ENCODE data around the gene RXRG.

RXRG gene

DNA sequence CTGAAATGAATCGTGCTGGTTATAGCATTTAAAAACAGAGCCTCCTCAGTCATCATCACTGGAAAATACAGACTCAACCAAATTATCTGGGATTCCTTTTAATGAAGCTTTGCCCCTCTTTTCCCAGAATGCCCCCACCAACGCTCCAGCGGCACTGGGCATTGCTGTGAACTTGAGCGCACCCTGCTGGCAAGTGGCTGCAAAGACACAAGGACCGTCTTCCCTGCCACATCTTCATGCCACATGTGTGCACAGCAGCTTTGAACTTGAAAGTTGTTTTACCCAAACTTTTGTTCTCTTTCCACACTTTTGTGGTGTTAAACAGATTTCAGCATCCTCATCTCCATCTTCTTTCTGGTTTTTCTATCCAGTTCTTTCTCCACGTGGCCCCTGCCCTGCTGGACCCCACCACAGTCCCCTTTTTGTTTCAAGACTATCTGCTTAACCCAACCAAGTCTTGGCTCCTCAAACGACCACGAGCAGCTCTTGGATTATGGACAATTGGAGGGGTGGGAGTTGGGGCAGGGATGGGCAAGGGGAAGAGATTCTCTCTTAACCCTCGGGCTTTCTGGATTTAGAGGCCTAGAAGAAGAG, 75.6 kb downstream of the RXRG start:
- Histone ChIP-seq H3K36me3 (replicated peaks in 1 of 2; ENCODE audit: control insufficient read depth in 2 of 2, insufficient read depth in 2 of 2, low read length in 2 of 2) (no peaks in the 10 kb centered on the region), H2BK120ac (ENCODE audit: low read depth, low read length) (no peak overlapping the region), H3K14ac (ENCODE audit: low read length) (no peak overlapping the region), H3K4me2 (ENCODE audit: insufficient read depth, low read length, poor library complexity, severe bottlenecking) (no peak overlapping the region), H2BK15ac (ENCODE audit: low read length) (no peak overlapping the region), H2AK5ac (ENCODE audit: low read depth, low read length) (no peak overlapping the region), H4K8ac (ENCODE audit: low read depth, low read length) (no peak overlapping the region), H3K9me3 (replicated peaks in 1 of 2; ENCODE audit: control insufficient read depth in 2 of 2, insufficient read depth in 1 of 2, low read depth in 1 of 2, low read length in 2 of 2) (no peaks in the 10 kb centered on the region), H2BK5ac (ENCODE audit: low read length) (no peak overlapping the region), H4K91ac (ENCODE audit: low read depth, low read length, poor library complexity) (no peak overlapping the region), H3K9ac (ENCODE audit: low read depth, low read length, poor library complexity) (no peak overlapping the region), H2AFZ (ENCODE audit: low read length) (no peak overlapping the region), H3K4me3 (ENCODE audit: low read length in 2 of 2) (no peak overlapping the region), H3K4me1 (ENCODE audit: control insufficient read depth in 2 of 2, insufficient read depth in 1 of 2, low read depth in 1 of 2, low read length in 2 of 2) (no peaks in the 10 kb centered on the region), H3K23ac (ENCODE audit: low read depth, low read length, poor library complexity) (no peak overlapping the region), H2BK12ac (ENCODE audit: low read length) (no peak overlapping the region), H3K27me3 (ENCODE audit: control insufficient read depth in 3 of 3, insufficient read depth in 3 of 3, low read depth in 1 of 3, low read length in 3 of 3) (peaks cover 0 to 23% (median 1%) of the 10 kb centered on the region in 3 experiments), H3K27ac (replicated peaks; ENCODE audit: low read length) (no peak overlapping the region), H3K18ac (ENCODE audit: low read length) (no peak overlapping the region), H3K79me1 (ENCODE audit: low read depth, low read length) (no peaks in the 10 kb centered on the region), H3K4ac (ENCODE audit: low read length) (no peak overlapping the region)
- DNase-seq (ENCODE audit: low spot score): no peak
- no CpG with 5 or more reads among the region's 9 CpGs for WGBS, 2 donors (ENCODE audit: extremely low coverage in 2 of 2, insufficient read length in 2 of 2, insufficient replicate concordance in 1 of 2)

DNA sequence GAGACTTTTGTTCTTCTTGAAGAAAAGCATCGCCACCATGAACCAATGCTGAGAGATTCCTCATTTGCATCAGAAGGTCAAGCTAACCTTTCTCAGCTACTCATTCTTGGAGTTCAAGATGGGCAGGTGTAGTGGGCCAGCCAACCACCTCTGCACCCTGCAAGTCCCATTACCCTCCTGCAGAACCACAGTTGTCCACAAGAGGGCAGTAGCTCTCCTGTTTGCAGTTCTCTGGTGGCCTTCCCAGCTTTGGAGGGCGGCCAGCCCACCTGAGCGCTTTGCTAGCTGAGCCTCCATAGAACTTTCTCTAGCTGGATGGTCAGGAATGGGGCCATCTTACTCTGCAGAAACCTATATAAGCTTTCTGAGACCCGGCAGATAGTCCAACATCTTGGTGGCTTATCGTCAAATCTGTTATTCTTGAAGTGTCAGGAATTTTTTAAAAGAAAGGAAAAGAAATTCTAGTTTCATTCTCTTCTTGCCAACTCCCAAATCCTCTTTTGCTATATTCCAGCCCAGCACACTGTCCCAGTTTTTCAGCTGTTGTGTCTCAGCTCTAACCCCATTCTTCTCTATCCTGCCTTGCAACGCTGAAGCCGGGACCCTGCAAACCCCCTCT, 77.4 kb downstream of the RXRG start:
- Histone ChIP-seq H3K27me3 (ENCODE audit: control insufficient read depth in 3 of 3, insufficient read depth in 3 of 3, low read depth in 1 of 3, low read length in 3 of 3) (peaks cover 0 to 12% (median 0%) of the 10 kb centered on the region in 3 experiments), H3K18ac (ENCODE audit: low read length) (no peak overlapping the region)

DNA sequence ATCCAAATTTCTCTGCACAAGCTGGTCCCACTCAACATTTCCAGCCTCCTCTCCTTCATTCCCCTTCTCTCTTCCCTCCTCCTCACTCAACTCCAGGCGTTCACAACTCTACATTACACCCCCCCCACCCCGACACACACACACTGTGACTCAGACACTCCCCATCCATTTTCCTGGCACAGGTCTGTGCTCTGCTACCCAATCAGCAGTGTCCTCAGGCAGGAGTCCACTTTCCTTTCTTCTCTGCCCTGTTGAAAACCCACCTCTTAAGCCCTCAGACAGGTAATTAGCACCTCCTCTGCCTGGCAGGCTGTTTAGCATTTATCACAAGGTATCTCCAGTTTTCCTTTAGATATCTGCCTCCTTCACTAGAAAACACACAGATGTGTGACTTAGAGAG, 79.6 kb downstream of the RXRG start:
- no peak overlapping the region for H3K14ac ChIP-seq (ENCODE audit: low read length)
- H2AFZ ChIP-seq (ENCODE audit: low read length): no peak overlapping the region
- DNase-seq (ENCODE audit: low spot score): no peak
- peaks cover 0 to 24% (median 0%) of the 10 kb centered on the region in 3 experiments for H3K27me3 ChIP-seq (ENCODE audit: control insufficient read depth in 3 of 3, insufficient read depth in 3 of 3, low read depth in 1 of 3, low read length in 3 of 3)
- H3K23ac ChIP-seq (ENCODE audit: low read depth, low read length, poor library complexity): no peak overlapping the region
- no peak overlapping the region for H4K91ac ChIP-seq (ENCODE audit: low read depth, low read length, poor library complexity)
- no peak overlapping the region for H3K27ac ChIP-seq (replicated peaks; ENCODE audit: low read length)
- no peak overlapping the region for H2BK15ac ChIP-seq (ENCODE audit: low read length)
- no peak overlapping the region for H3K9ac ChIP-seq (ENCODE audit: low read depth, low read length, poor library complexity)
- H2BK120ac ChIP-seq (ENCODE audit: low read depth, low read length): no peak overlapping the region
- no peak overlapping the region for H2AK5ac ChIP-seq (ENCODE audit: low read depth, low read length)
- H3K9me3 ChIP-seq (replicated peaks in 1 of 2; ENCODE audit: control insufficient read depth in 2 of 2, insufficient read depth in 1 of 2, low read depth in 1 of 2, low read length in 2 of 2): no peaks in the 10 kb centered on the region
- H3K4me2 ChIP-seq (ENCODE audit: insufficient read depth, low read length, poor library complexity, severe bottlenecking): no peak overlapping the region
- H4K8ac ChIP-seq (ENCODE audit: low read depth, low read length): no peak overlapping the region
- 100% methylated on average over 2 of the region's 2 CpGs; no CpG with 5 or more reads in 1 of the 2 donors for WGBS, 2 donors (ENCODE audit: extremely low coverage in 2 of 2, insufficient read length in 2 of 2, insufficient replicate concordance in 1 of 2)
- no peak overlapping the region for H2BK5ac ChIP-seq (ENCODE audit: low read length)
- H3K36me3 ChIP-seq (replicated peaks in 1 of 2; ENCODE audit: control insufficient read depth in 2 of 2, insufficient read depth in 2 of 2, low read length in 2 of 2): no peaks in the 10 kb centered on the region
- no peak overlapping the region for H2BK12ac ChIP-seq (ENCODE audit: low read length)
- no peak overlapping the region for H3K4ac ChIP-seq (ENCODE audit: low read length)
- H3K79me1 ChIP-seq (ENCODE audit: low read depth, low read length): no peaks in the 10 kb centered on the region
- no peaks in the 10 kb centered on the region for H3K4me1 ChIP-seq (ENCODE audit: control insufficient read depth in 2 of 2, insufficient read depth in 1 of 2, low read depth in 1 of 2, low read length in 2 of 2)
- H3K4me3 ChIP-seq (ENCODE audit: low read length in 2 of 2): no peak overlapping the region
- H3K18ac ChIP-seq (ENCODE audit: low read length): no peak overlapping the region

More for the DNA sequence above, 77.4 kb downstream of the RXRG start:
- Histone ChIP-seq H3K36me3 (replicated peaks in 1 of 2; ENCODE audit: control insufficient read depth in 2 of 2, insufficient read depth in 2 of 2, low read length in 2 of 2) (no peaks in the 10 kb centered on the region), H2AK5ac (ENCODE audit: low read depth, low read length) (no peak overlapping the region), H3K79me1 (ENCODE audit: low read depth, low read length) (no peaks in the 10 kb centered on the region), H3K4ac (ENCODE audit: low read length) (no peak overlapping the region), H3K9ac (ENCODE audit: low read depth, low read length, poor library complexity) (no peak overlapping the region), H3K4me3 (ENCODE audit: low read length in 2 of 2) (no peak overlapping the region), H4K8ac (ENCODE audit: low read depth, low read length) (no peak overlapping the region), H2AFZ (ENCODE audit: low read length) (no peak overlapping the region), H3K9me3 (replicated peaks in 1 of 2; ENCODE audit: control insufficient read depth in 2 of 2, insufficient read depth in 1 of 2, low read depth in 1 of 2, low read length in 2 of 2) (no peaks in the 10 kb centered on the region), H2BK120ac (ENCODE audit: low read depth, low read length) (no peak overlapping the region), H2BK12ac (ENCODE audit: low read length) (no peak overlapping the region), H3K14ac (ENCODE audit: low read length) (no peak overlapping the region), H2BK15ac (ENCODE audit: low read length) (no peak overlapping the region), H4K91ac (ENCODE audit: low read depth, low read length, poor library complexity) (no peak overlapping the region), H3K4me2 (ENCODE audit: insufficient read depth, low read length, poor library complexity, severe bottlenecking) (no peak overlapping the region), H3K27ac (replicated peaks; ENCODE audit: low read length) (no peak overlapping the region), H3K23ac (ENCODE audit: low read depth, low read length, poor library complexity) (no peak overlapping the region), H3K4me1 (ENCODE audit: control insufficient read depth in 2 of 2, insufficient read depth in 1 of 2, low read depth in 1 of 2, low read length in 2 of 2) (no peaks in the 10 kb centered on the region), H2BK5ac (ENCODE audit: low read length) (no peak overlapping the region)
- no CpG with 5 or more reads among the region's 7 CpGs for WGBS, 2 donors (ENCODE audit: extremely low coverage in 2 of 2, insufficient read length in 2 of 2, insufficient replicate concordance in 1 of 2)
- DNase-seq (ENCODE audit: low spot score): no peak

DNA sequence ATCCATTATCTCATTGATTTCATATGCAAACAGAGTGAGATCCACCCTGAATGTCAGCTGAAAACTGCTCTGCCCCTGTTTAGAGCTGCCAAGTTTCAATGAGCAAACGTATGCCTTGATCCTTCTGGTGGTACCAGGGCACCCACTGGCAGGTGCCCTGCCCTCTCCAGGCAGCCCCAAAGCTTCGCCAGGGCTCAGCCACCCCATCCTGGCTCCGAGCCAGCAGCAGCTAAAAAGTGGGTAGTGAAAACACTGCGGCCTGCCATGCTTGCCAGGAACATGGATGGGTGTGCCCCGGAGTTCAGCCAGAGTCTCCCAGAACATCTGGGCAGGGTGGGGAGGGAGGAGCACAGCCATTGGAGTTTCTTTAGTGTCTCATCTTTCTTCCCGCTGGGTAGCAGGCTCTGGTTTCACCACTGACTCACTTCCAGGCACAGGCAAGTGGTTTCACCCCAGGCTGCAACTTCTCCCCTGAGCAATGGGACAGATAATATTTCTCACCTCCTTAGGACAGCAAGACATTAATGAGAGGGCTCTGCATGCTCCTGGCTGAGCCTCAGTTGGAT, 80.3 kb downstream of the RXRG start:
- Histone ChIP-seq H3K79me1 (ENCODE audit: low read depth, low read length) (no peaks in the 10 kb centered on the region), H3K27me3 (ENCODE audit: control insufficient read depth in 3 of 3, insufficient read depth in 3 of 3, low read depth in 1 of 3, low read length in 3 of 3) (peaks cover 0 to 24% (median 0%) of the 10 kb centered on the region in 3 experiments)
- WGBS, 2 donors (ENCODE audit: extremely low coverage in 2 of 2, insufficient read length in 2 of 2, insufficient replicate concordance in 1 of 2): no CpG with 5 or more reads among the region's 6 CpGs

More for the DNA sequence above, 80.3 kb downstream of the RXRG start:
- Histone ChIP-seq H2BK120ac (ENCODE audit: low read depth, low read length) (no peak overlapping the region), H2AFZ (ENCODE audit: low read length) (no peak overlapping the region), H2BK12ac (ENCODE audit: low read length) (no peak overlapping the region), H3K9me3 (replicated peaks in 1 of 2; ENCODE audit: control insufficient read depth in 2 of 2, insufficient read depth in 1 of 2, low read depth in 1 of 2, low read length in 2 of 2) (no peaks in the 10 kb centered on the region), H4K8ac (ENCODE audit: low read depth, low read length) (no peak overlapping the region), H2AK5ac (ENCODE audit: low read depth, low read length) (no peak overlapping the region), H3K36me3 (replicated peaks in 1 of 2; ENCODE audit: control insufficient read depth in 2 of 2, insufficient read depth in 2 of 2, low read length in 2 of 2) (no peaks in the 10 kb centered on the region), H2BK5ac (ENCODE audit: low read length) (no peak overlapping the region), H3K4me2 (ENCODE audit: insufficient read depth, low read length, poor library complexity, severe bottlenecking) (no peak overlapping the region), H3K14ac (ENCODE audit: low read length) (no peak overlapping the region), H2BK15ac (ENCODE audit: low read length) (no peak overlapping the region), H3K23ac (ENCODE audit: low read depth, low read length, poor library complexity) (no peak overlapping the region), H4K91ac (ENCODE audit: low read depth, low read length, poor library complexity) (no peak overlapping the region), H3K9ac (ENCODE audit: low read depth, low read length, poor library complexity) (no peak overlapping the region), H3K4me1 (ENCODE audit: control insufficient read depth in 2 of 2, insufficient read depth in 1 of 2, low read depth in 1 of 2, low read length in 2 of 2) (no peaks in the 10 kb centered on the region), H3K18ac (ENCODE audit: low read length) (no peak overlapping the region), H3K27ac (replicated peaks; ENCODE audit: low read length) (no peak overlapping the region), H3K4ac (ENCODE audit: low read length) (no peak overlapping the region), H3K4me3 (ENCODE audit: low read length in 2 of 2) (no peak overlapping the region)
- DNase-seq (ENCODE audit: low spot score): no peak
